ENCODE measurements around the gene POU3F1.

POU3F1 gene

GRCh38 chr1:38074302-38074677, 27.7 kb upstream of the POU3F1 start:
- Histone ChIP-seq H3K27ac (replicated peaks) (no peak overlapping the region), H3K27me3 (ENCODE audit: insufficient read depth, poor library complexity, severe bottlenecking) (peaks cover 3% of the 10 kb centered on the region), H3K4me3 (replicated peaks; ENCODE audit: insufficient read depth, low read length) (no peak overlapping the region)
- TF ChIP-seq GABPA (IDR thresholded peaks at IDR 0.05; ENCODE audit: low read depth) (no peak), POLR2AphosphoS5 (IDR thresholded peaks at IDR 0.05; ENCODE audit: low read depth) (no peak), REST (IDR thresholded peaks at IDR 0.05; ENCODE audit: insufficient replicate concordance, low read depth) (no peak), CTCF (IDR thresholded peaks at IDR 0.05; ENCODE audit: insufficient read depth, low read length) (no peak), SPI1 (IDR thresholded peaks at IDR 0.05; ENCODE audit: borderline replicate concordance, low read depth) (no peak)
- DNase-seq (ENCODE audit: low read depth in 1 of 2, low spot score in 1 of 2) = no peak

- Histone ChIP-seq H3K27me3 (ENCODE audit: insufficient read depth, poor library complexity, severe bottlenecking) (peaks cover 3% of the 10 kb centered on the region), H3K4me3 (replicated peaks; ENCODE audit: insufficient read depth, low read length) (no peak overlapping the region)
Observed at GRCh38 chr1:38073534-38074301, 27.1 kb upstream of the POU3F1 start.

More at GRCh38 chr1:38073534-38074301, 27.1 kb upstream of the POU3F1 start:
- TF ChIP-seq CTCF (IDR thresholded peaks at IDR 0.05; ENCODE audit: insufficient read depth, low read length) (no peak), REST (IDR thresholded peaks at IDR 0.05; ENCODE audit: insufficient replicate concordance, low read depth) (no peak), GABPA (IDR thresholded peaks at IDR 0.05; ENCODE audit: low read depth) (no peak), SPI1 (IDR thresholded peaks at IDR 0.05; ENCODE audit: borderline replicate concordance, low read depth) (no peak), POLR2AphosphoS5 (IDR thresholded peaks at IDR 0.05; ENCODE audit: low read depth) (no peak)
- no peak for DNase-seq (ENCODE audit: low read depth in 1 of 2, low spot score in 1 of 2)
- H3K27ac ChIP-seq (replicated peaks) = no peak overlapping the region
